Sigmoid colon (tissue), 7 donors: ENCODE measurements around the gene CSNK1A1. TPM values are rescaled to one million over a fixed set of nuclear protein-coding genes. Genes with fewer than 3 reads are reported as not detected.

Source experiments
- DNase-seq: peaks from one replicate; pipeline ENCODE4 v3.0.0-alpha.2; 2019
- H3K27ac ChIP-seq, 4 donors: fragments of 200-600 bp; sonication (generic); one replicate each; pipeline ENCODE4 v1.5.1; 2016 to 2019; ENCODE audit warnings: mild to moderate bottlenecking in 1 of 4
- H3K27me3 ChIP-seq, 3 donors: fragments of 200-600 bp; sonication (generic); one replicate each; pipeline ENCODE4 v1.5.1; 2019; ENCODE audit warnings: mild to moderate bottlenecking in 1 of 3
- H3K36me3 ChIP-seq, 4 donors: fragments of 200-600 bp; sonication (generic); one replicate each; pipeline ENCODE4 v1.5.1; 2016 to 2019
- H3K4me1 ChIP-seq, 4 donors: fragments of 200-600 bp; sonication (generic); one replicate each; pipeline ENCODE4 v1.5.1; 2017 to 2019
- H3K4me3 ChIP-seq, 4 donors: fragments of 200-600 bp; sonication (generic); one replicate each; pipeline ENCODE4 v1.5.1; 2017 to 2019; ENCODE audit warnings: mild to moderate bottlenecking in 2 of 4, moderate library complexity in 1 of 4
- H3K9me3 ChIP-seq, 4 donors: fragments of 200-600 bp in 3 of 4; sonication (generic) in 3 of 4; one replicate each; pipeline versions ENCODE4 v1.5.1 to v1.6.1; 2013 to 2019
- EP300 ChIP-seq, 4 donors: sonication (generic); formaldehyde crosslinking; IDR thresholded peaks; one replicate each; pipeline ENCODE4 v1.6.1; 2017; ENCODE audit warnings: antibody characterized with exemption in 4 of 4
- POLR2A ChIP-seq, 2 donors: fragments of 450-650 bp; IDR thresholded peaks; one replicate each; pipeline ENCODE4 v1.6.1; 2016; ENCODE audit warnings: antibody characterized with exemption in 2 of 2, mild to moderate bottlenecking in 2 of 2, moderate library complexity in 2 of 2
- POLR2AphosphoS5 ChIP-seq, 4 donors: sonication (generic); formaldehyde crosslinking; IDR thresholded peaks; one replicate each; pipeline ENCODE4 v1.6.1; 2017; ENCODE audit warnings: antibody characterized with exemption in 4 of 4
- WGBS, 2 donors: extraction: QIAGEN DNeasy Blood & Tissue Kit; methylation state at CpG; one replicate each; pipeline ENCODE4 v1.1.7; 2013; 5-methylcytosine and 5-hydroxymethylcytosine counted together
- intact Hi-C: fragments of 100-400 bp; cut with DNase I; formaldehyde crosslinking; loops from one replicate; pipeline ENCODE4 v1.15.1; 2023
- polyA plus RNA-seq, 3 donors: library from polyadenylated mRNA; stranded (reverse); fragments of 200-250 nt; gene quantifications; one replicate each; pipeline ENCODE4 v1.2.3, GENCODE V29; 2013
- total RNA-seq, 4 donors: library from RNA; depleted of rRNA; stranded (reverse); fragments of >200 nt; gene quantifications; one replicate each; pipeline ENCODE4 v1.1.0, GENCODE V29; 2016
- TF ChIP-seq, protein P1 (sequence below), 4 experiments: fragments of 450-650 bp in 3 of 4; fragments of 200-600 bp in 1 of 4; IDR thresholded peaks; one replicate each; pipeline ENCODE4 v1.5.1; 2016 to 2019; ENCODE audit warnings: antibody characterized with exemption in 4 of 4, mild to moderate bottlenecking in 3 of 4, moderate library complexity in 2 of 4
- donor health status: healthy with polysubstance abuse.
- donor health status: Bipolar disorder and iron deficiency.
- donor health status: healthy.

Gene CSNK1A1
- total and polyA plus RNA-seq, 7 donors = 85.3 to 298 (median 214) TPM

DNA sequence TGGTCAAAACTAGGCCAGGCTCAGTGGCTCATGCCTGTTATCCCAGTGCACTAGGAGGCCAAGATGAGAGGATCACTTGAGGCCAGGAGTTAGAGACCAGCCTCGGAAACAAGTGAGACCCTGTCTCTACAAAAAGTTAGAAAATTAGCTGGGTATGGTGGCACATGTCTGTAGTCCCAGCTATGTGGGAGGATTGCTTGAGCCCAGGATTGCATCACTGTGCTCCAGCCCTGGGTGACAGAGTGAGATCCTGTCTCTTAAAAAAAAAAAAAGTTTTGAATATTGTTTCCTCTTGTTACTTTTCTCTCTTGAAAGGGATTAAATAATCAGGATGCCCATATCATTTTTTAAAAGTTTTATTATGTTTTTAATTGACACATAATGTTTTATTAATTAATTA, 37.7 kb upstream of the CSNK1A1 start:
- peaks cover 0 to 50% (median 46%) of the 10 kb centered on the region in 4 donors for H3K4me1 ChIP-seq
- intact Hi-C loops = no loop called here
- no peak for DNase-seq
- no peaks in the 10 kb centered on the region for H3K9me3 ChIP-seq
- 97 to 99% methylated on average over 1 of the region's 1 CpG for WGBS, 2 donors
- no peak overlapping the region for H3K4me3 ChIP-seq
- H3K27me3 ChIP-seq = no peaks in the 10 kb centered on the region
- H3K27ac ChIP-seq = peak overlapping the region in 2 of 4 donors; percentile 33 to 87
- H3K36me3 ChIP-seq = no peaks in the 10 kb centered on the region
- TF ChIP-seq EP300 (IDR thresholded peaks at IDR 0.05) (no peak), POLR2AphosphoS5 (IDR thresholded peaks at IDR 0.05) (no peak)
- TF ChIP-seq, protein P1, sequence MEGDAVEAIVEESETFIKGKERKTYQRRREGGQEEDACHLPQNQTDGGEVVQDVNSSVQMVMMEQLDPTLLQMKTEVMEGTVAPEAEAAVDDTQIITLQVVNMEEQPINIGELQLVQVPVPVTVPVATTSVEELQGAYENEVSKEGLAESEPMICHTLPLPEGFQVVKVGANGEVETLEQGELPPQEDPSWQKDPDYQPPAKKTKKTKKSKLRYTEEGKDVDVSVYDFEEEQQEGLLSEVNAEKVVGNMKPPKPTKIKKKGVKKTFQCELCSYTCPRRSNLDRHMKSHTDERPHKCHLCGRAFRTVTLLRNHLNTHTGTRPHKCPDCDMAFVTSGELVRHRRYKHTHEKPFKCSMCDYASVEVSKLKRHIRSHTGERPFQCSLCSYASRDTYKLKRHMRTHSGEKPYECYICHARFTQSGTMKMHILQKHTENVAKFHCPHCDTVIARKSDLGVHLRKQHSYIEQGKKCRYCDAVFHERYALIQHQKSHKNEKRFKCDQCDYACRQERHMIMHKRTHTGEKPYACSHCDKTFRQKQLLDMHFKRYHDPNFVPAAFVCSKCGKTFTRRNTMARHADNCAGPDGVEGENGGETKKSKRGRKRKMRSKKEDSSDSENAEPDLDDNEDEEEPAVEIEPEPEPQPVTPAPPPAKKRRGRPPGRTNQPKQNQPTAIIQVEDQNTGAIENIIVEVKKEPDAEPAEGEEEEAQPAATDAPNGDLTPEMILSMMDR (IDR thresholded peaks at IDR 0.05) = no peak

DNA sequence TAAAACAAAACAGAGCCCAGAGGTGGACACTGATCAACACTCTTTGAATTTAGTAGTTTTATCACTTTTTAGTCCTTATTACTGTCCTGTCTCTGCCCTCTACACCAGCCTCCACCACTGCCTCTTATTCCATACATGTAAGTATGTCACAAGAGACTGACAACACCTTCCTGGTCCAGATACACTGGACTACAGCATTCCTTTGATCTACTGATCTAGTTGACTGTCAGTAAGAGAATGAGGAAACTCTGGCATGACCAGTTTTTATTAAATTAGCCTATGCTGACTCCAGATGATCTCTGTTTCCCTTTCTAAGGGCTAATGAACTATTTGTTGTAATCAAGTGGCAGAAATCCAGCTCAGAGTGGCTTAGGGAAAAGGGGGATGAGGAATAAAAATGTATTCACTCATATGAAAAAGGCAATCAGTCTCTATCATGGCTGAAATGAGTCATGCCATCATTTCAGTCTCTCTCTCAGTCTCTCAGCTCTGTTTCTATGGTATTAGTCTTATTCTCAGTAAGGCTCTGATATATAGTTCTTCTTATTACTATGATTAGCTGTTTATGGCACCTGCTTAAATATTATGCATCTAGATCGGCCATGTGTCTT, 35.6 kb upstream of the CSNK1A1 start:
- WGBS, 2 donors = 79 to 84% methylated on average over 1 of the region's 1 CpG
- peak overlapping the region; percentile 21 to 90 (median 64) for H3K27ac ChIP-seq
- intact Hi-C loops = no loop called here
- no peaks in the 10 kb centered on the region for H3K9me3 ChIP-seq
- no peak for DNase-seq
- no peaks in the 10 kb centered on the region for H3K36me3 ChIP-seq
- no peak overlapping the region for H3K4me3 ChIP-seq
- TF ChIP-seq EP300 (IDR thresholded peaks at IDR 0.05) (no peak), POLR2AphosphoS5 (IDR thresholded peaks at IDR 0.05) (no peak), POLR2A (IDR thresholded peaks at IDR 0.05) (no peak)
- TF ChIP-seq, protein P1 (IDR thresholded peaks at IDR 0.05) = no peak
- no peaks in the 10 kb centered on the region for H3K27me3 ChIP-seq
- peaks cover 0 to 63% (median 59%) of the 10 kb centered on the region in 4 donors for H3K4me1 ChIP-seq

DNA sequence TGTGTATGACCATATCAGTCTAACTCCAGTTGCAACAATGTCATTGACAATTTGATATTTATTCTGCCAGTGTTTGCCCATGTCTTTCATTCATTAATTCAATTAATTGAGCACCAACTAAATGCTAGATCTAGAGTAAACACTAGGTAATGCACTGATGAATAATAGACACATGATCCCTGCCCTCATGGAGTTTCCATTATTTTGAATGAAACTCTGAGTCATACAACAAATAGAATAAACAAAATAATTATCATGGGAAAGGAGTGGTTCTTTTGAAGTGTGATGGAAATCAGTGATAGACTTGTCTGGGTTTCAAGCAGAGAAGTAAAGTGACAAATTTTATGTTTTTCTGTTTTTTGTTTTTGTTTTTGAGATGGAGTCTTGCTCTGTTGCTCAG, 34.7 kb upstream of the CSNK1A1 start:
- peaks cover 0 to 64% (median 60%) of the 10 kb centered on the region in 4 donors for H3K4me1 ChIP-seq
- H3K27ac ChIP-seq = peak overlapping the region in 3 of 4 donors; percentile 41 to 90 (median 87)

DNA sequence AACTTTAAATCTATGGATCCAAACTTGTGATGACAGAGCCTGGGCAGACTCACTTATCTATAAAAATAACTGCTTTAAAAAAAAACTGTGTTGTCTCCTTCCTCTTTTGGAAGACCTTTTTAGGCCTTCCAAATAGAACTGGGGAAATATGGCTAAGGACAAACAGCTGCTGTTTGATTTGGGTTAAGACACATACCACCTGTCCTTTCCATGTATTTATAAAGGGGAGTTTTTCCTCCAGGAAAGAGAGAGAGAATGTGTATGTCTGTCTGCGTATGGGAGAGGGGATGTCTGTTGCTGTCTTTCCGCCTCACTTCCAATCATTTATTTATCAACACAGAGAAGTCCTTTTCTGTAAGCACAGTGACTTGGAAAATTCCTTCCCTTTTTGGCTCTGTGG, 32.9 kb upstream of the CSNK1A1 start:
- H3K4me1 ChIP-seq = peaks cover 0 to 69% (median 66%) of the 10 kb centered on the region in 4 donors
- TF ChIP-seq POLR2A (IDR thresholded peaks at IDR 0.05) (no peak), EP300 (IDR thresholded peaks at IDR 0.05) (no peak), POLR2AphosphoS5 (IDR thresholded peaks at IDR 0.05) (peak in 3 of 4 donors; percentile 43 to 61 (median 57))
- TF ChIP-seq, protein P1 (IDR thresholded peaks at IDR 0.05) = no peak
- WGBS, 2 donors = 50 to 82% methylated on average over 2 of the region's 2 CpGs
- no peaks in the 10 kb centered on the region for H3K27me3 ChIP-seq
- H3K4me3 ChIP-seq = peak overlapping the region in 2 of 4 donors; percentile 15 to 74
- intact Hi-C loops = no loop called here
- DNase-seq = no peak
- H3K36me3 ChIP-seq = no peaks in the 10 kb centered on the region
- H3K9me3 ChIP-seq = no peaks in the 10 kb centered on the region
- H3K27ac ChIP-seq = peak overlapping the region; percentile 68 to 92 (median 88)

More for the DNA sequence above, 34.7 kb upstream of the CSNK1A1 start:
- DNase-seq = no peak
- TF ChIP-seq, protein P1 (IDR thresholded peaks at IDR 0.05) = no peak
- TF ChIP-seq POLR2A (IDR thresholded peaks at IDR 0.05) = no peak
- no peak for TF ChIP-seq EP300 (IDR thresholded peaks at IDR 0.05)
- TF ChIP-seq POLR2AphosphoS5 (IDR thresholded peaks at IDR 0.05) = no peak
- no peaks in the 10 kb centered on the region for H3K27me3 ChIP-seq
- intact Hi-C loops = no loop called here
- no peaks in the 10 kb centered on the region for H3K36me3 ChIP-seq
- no peak overlapping the region for H3K4me3 ChIP-seq
- H3K9me3 ChIP-seq = no peaks in the 10 kb centered on the region
